Central memory CD8-positive, alpha-beta T cell (primary cell): ENCODE data around the gene MICU1.
"Not testable (repeated sequence)": the region's sequence is repeated elsewhere in the genome, so short reads cannot be mapped to it uniquely, and the experiment has no call there.

Source experiments
- ATAC-seq: fragments of 150-1000 bp; cut with Tn5 transposase; replicated peaks from 2 replicates; pipeline ENCODE4 v1.10.0; 2022; ENCODE audit warnings: mild to moderate bottlenecking, moderate FRiP score, moderate number of reproducible peaks; ENCODE audit not compliant: poor library complexity, severe bottlenecking; ENCODE audit errors: extremely low read depth
- DNase-seq, 2 donors: peaks; one replicate each; pipeline ENCODE4 v3.0.0; 2021; ENCODE audit warnings: low spot score in 2 of 2
- H3K27ac Mint-ChIP-seq: one replicate; pipeline ENCODE4 v1.8.0; 2022; ENCODE audit warnings: low read depth, mild to moderate bottlenecking, moderate library complexity, mixed read lengths
- H3K27me3 Mint-ChIP-seq: one replicate; pipeline ENCODE4 v1.8.0; 2022; ENCODE audit warnings: mixed read lengths
- H3K36me3 Mint-ChIP-seq: one replicate; pipeline ENCODE4 v1.8.0; 2022; ENCODE audit warnings: mild to moderate bottlenecking, moderate library complexity, mixed read lengths; ENCODE audit not compliant: insufficient read depth
- H3K4me1 Mint-ChIP-seq: one replicate; pipeline ENCODE4 v1.8.0; 2022; ENCODE audit warnings: mixed read lengths
- H3K4me3 Mint-ChIP-seq: one replicate; pipeline ENCODE4 v1.8.0; 2022; ENCODE audit warnings: mild to moderate bottlenecking, moderate library complexity, mixed read lengths
- H3K9me3 Mint-ChIP-seq: one replicate; pipeline ENCODE4 v1.8.0; 2022; ENCODE audit warnings: mixed read lengths

Gene MICU1

GRCh38 chr10:72625608-72626443 lies at the start of gene MICU1:
MICU1 (minus strand) TSS chr10:72626079; CDS start chr10:72566793, 59,286 bp downstream.
- Mint-ChIP-seq H3K27ac (peak within 1 kb of the TSS; percentile 81), H3K36me3 (peaks cover 4% of the 10 kb centered on the region), H3K9me3 (no peaks in the 10 kb centered on the region), H3K4me1 (peaks cover 20% of the 10 kb centered on the region), H3K27me3 (no peaks in the 10 kb centered on the region), H3K4me3 (peak within 1 kb of the TSS; percentile 90)
- ATAC-seq (peak; percentile 99), DNase-seq (peak; percentile 72 to 82)

DNA sequence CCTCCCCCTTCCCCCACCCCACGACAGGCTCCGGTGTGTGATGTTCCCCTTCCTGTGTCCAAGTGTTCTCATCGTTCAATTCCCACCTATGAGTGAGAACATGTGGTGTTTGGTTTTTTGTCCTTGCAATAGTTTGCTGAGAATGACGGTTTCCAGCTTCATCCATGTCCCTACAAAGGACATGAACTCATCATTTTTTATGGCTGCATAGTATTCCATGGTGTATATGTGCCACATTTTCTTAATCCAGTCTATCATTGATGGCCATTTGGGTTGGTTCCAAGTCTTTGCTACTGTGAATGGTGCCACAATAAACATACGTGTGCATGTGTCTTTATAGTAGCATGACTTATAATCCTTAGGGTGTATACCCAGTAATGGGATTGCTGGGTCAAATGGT lies 48.3 kb upstream of the MICU1 start:
- ATAC-seq, H3K27me3 Mint-ChIP-seq, H3K4me1 Mint-ChIP-seq, H3K9me3 Mint-ChIP-seq, DNase-seq, H3K27ac Mint-ChIP-seq, H3K36me3 Mint-ChIP-seq, H3K4me3 Mint-ChIP-seq: not testable (repeated sequence)

DNA sequence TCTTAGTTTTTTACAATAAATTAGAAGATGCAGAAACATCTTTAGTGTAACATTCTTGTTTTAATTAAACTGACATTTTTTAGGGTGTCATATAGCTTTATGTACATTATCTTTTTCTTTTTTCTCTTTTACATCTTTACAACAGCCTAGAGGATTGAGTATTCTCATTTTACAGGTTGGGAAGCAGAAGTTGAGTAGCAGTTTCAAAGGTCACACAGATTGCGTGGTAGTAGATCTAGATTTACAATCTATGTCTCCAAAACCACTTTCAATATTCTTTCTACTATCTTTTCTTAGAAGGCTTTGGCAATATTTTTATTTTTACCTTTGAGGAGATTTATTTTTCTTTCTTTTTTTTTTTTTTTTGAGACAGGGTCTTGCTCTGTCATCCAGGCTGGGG lies 47.4 kb upstream of the MICU1 start:
- no peak overlapping the region for H3K27ac Mint-ChIP-seq
- no peaks in the 10 kb centered on the region for H3K36me3 Mint-ChIP-seq
- no peak for DNase-seq
- peaks cover 6% of the 10 kb centered on the region for H3K4me1 Mint-ChIP-seq
- no peak overlapping the region for H3K4me3 Mint-ChIP-seq
- ATAC-seq, result no peak
- no peaks in the 10 kb centered on the region for H3K9me3 Mint-ChIP-seq
- H3K27me3 Mint-ChIP-seq, result no peaks in the 10 kb centered on the region

GRCh38 chr10:72667207-72667864 lies 41.5 kb upstream of the MICU1 start:
- Mint-ChIP-seq H3K4me1 (no peaks in the 10 kb centered on the region), H3K27ac (no peak overlapping the region), H3K9me3 (no peaks in the 10 kb centered on the region), H3K27me3 (no peaks in the 10 kb centered on the region), H3K4me3 (no peak overlapping the region), H3K36me3 (no peaks in the 10 kb centered on the region)
- no peak for DNase-seq
- no peak for ATAC-seq

- Mint-ChIP-seq H3K9me3 (no peaks in the 10 kb centered on the region), H3K4me1 (no peaks in the 10 kb centered on the region), H3K27me3 (no peaks in the 10 kb centered on the region), H3K36me3 (no peaks in the 10 kb centered on the region), H3K27ac (no peak overlapping the region), H3K4me3 (no peak overlapping the region)
- ATAC-seq, result no peak
- DNase-seq, result no peak
Observed at GRCh38 chr10:72665925-72666324, 40.0 kb upstream of the MICU1 start.

GRCh38 chr10:72663971-72664370 lies 38.1 kb upstream of the MICU1 start:
- Mint-ChIP-seq H3K4me3 (no peak overlapping the region), H3K27ac (no peak overlapping the region), H3K27me3 (no peaks in the 10 kb centered on the region), H3K4me1 (no peaks in the 10 kb centered on the region), H3K9me3 (no peaks in the 10 kb centered on the region), H3K36me3 (no peaks in the 10 kb centered on the region)
- DNase-seq (no peak), ATAC-seq (no peak)

GRCh38 chr10:72661431-72661830 lies 35.6 kb upstream of the MICU1 start:
- Mint-ChIP-seq H3K4me1 (no peaks in the 10 kb centered on the region), H3K4me3 (no peak overlapping the region), H3K27ac (no peak overlapping the region), H3K9me3 (no peaks in the 10 kb centered on the region), H3K36me3 (no peaks in the 10 kb centered on the region), H3K27me3 (no peaks in the 10 kb centered on the region)
- no peak for DNase-seq
- ATAC-seq, result no peak

DNA sequence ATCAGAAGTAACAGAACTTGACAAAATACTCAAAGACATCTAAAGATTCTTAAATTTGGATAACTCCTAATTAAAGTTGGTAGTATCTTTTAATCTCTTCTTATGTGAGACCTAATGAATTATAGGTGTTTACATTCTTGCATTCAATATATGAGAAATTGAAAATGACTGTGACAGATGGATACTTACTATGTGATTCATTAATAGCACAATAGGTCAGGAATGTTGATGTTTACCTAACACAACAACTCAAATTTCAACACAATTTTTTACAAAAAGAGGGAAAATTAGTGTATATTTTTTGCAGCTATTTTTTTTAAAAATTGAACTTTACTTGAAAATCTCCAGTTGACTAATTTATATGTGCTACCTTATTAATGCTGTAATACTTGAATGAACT lies 34.3 kb upstream of the MICU1 start:
- Mint-ChIP-seq H3K27ac (no peak overlapping the region), H3K9me3 (no peaks in the 10 kb centered on the region), H3K4me3 (no peak overlapping the region), H3K4me1 (no peaks in the 10 kb centered on the region), H3K27me3 (no peaks in the 10 kb centered on the region), H3K36me3 (no peaks in the 10 kb centered on the region)
- DNase-seq (no peak), ATAC-seq (no peak)

DNA sequence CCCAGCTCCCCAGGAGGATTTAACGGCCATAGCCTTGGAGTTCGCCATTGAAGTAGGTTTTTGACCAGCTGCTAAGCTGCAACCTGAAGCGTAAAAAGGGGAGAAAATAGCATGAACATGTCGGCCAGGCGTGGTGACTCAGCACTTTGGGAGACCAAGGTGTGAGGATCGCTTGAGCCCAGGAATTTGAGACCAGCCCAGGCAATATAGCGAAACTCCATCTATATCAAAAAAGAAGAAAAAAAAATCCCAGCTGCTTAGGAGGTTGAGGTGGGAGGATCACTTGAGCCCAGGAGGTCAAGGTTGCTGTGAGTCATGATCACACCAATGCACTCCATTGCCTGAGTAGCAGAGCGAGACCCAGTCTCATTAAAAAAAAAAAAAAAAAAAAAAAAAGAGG lies 33.8 kb upstream of the MICU1 start:
- ATAC-seq (no peak), DNase-seq (no peak)
- Mint-ChIP-seq H3K4me3 (no peak overlapping the region), H3K9me3 (no peaks in the 10 kb centered on the region), H3K27me3 (no peaks in the 10 kb centered on the region), H3K27ac (no peak overlapping the region), H3K4me1 (no peaks in the 10 kb centered on the region), H3K36me3 (no peaks in the 10 kb centered on the region)

DNA sequence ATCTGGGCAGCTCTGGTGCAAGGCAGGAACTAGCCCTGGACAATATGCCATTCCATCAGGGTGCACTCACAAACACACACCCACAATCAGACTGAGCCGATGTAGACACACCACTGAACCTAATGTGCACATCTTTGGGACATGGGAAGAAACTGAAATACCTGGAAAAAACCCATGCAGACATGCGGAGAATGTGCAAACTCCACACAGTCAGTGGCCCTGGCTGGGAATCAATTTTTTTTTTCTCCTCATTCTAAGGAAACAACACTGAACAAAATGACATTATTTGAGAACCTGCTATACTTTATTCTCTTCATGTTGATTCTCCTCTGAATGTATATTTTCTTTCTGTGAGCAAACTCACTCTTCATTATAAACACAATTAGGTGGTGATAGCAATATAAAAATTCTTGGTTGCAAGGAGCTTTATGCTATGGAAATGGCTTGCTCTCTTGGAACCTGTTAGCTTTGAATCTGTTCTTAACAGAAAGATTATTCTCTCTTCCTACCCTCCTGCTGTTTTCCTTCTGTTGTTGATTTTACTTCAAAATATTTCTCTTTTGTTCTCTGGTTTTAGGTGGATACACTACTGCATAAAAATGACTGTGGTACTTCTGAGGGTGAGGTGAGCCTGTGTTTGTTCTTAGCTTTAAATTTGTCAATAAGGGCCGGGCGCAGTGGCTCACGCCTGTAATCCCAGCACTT lies 33.0 kb upstream of the MICU1 start:
- H3K4me1 Mint-ChIP-seq, result no peaks in the 10 kb centered on the region
- no peak for ATAC-seq
- DNase-seq, result no peak
- H3K9me3 Mint-ChIP-seq, result no peaks in the 10 kb centered on the region
- H3K27me3 Mint-ChIP-seq, result no peaks in the 10 kb centered on the region
- H3K36me3 Mint-ChIP-seq, result no peaks in the 10 kb centered on the region
- no peak overlapping the region for H3K4me3 Mint-ChIP-seq
- no peak overlapping the region for H3K27ac Mint-ChIP-seq

DNA sequence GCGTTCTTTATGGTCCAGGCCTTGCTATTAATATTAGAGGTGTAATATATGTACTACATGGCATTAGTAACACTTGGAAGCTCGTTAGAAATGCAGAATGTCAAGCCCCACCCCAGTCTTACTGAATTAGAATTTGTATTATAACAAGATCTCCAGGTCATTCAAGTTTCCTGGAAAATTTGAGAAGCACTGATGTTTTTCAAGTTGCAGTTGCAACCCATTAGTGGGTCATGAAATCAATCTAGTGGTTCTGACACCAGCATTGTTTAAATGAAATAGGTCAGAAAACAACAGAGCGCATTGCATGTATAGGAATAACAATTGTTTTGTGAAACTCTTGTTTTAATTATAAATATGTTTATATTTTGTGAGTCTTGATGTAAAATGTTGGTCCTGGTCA lies 28.8 kb upstream of the MICU1 start:
- Mint-ChIP-seq H3K27me3 (no peaks in the 10 kb centered on the region), H3K4me1 (no peaks in the 10 kb centered on the region), H3K9me3 (no peaks in the 10 kb centered on the region), H3K4me3 (no peak overlapping the region), H3K36me3 (no peaks in the 10 kb centered on the region), H3K27ac (no peak overlapping the region)
- no peak for ATAC-seq
- DNase-seq, result no peak

DNA sequence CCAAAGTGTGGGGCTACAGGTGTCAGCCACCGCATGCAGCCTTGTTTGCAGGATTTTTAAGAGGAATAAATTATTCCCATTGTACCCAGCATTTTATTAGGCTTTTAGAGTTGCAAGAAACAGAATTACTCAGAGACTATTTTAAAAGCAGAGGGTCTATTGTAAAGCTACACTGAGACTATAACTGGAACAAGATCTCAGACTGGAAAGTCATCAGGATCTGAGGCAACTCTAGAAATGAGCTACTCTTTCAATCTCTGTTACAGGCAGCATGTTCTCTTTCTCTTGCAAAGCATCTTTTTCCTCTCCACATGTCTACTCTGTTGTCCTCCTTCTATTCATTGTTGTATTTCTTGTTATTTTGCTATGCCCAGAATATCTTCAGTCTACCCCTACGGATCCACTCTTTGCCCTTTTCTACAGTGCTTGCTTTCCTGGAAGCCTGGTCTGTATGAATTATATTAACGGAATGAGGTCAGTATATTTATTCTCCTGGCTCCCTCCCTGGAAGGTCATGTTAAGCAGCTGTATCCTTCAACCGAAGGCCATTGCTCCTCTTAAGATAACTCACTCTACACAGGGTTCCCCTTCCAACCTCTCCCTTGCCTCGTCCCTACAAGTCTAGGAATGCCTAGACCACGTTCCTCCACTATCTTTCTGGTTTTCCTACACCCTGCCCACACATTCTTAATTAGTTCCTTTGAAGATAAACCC lies 27.7 kb upstream of the MICU1 start:
- Mint-ChIP-seq H3K36me3 (no peaks in the 10 kb centered on the region), H3K4me3 (no peak overlapping the region), H3K27ac (no peak overlapping the region), H3K4me1 (no peaks in the 10 kb centered on the region), H3K9me3 (no peaks in the 10 kb centered on the region), H3K27me3 (no peaks in the 10 kb centered on the region)
- ATAC-seq (no peak), DNase-seq (no peak)
